T-helper 1 cell (primary cell): ENCODE data around the gene CACHD1.
"Not testable (repeated sequence)": the region's sequence is repeated elsewhere in the genome, so short reads cannot be mapped to it uniquely, and the experiment has no call there.

Source experiments
- DNase-seq, 5 donors: peaks; one replicate each; pipeline ENCODE4 v3.0.0-alpha.2; 2012 to 2020

CACHD1 gene

DNA sequence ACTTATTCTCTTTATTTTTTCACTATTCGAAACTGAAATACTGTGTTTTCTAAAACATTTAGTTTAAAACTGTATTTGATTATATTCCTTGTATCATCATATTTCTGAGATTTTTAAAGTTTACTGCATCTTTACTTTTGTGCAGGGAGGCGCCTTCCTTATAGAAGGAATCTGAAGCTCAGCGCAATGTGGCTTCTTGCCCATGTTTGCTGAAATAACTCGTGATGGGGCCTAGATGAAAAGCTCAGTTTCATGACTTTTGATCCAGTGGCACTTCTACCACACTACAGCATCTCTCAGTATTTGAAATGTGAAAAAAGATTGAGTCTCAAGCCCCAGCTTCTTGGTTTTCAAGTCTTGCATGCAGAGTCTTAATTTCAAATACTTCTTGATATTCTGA is 28.4 kb downstream of the CACHD1 start:
- DNase-seq: no peak

DNA sequence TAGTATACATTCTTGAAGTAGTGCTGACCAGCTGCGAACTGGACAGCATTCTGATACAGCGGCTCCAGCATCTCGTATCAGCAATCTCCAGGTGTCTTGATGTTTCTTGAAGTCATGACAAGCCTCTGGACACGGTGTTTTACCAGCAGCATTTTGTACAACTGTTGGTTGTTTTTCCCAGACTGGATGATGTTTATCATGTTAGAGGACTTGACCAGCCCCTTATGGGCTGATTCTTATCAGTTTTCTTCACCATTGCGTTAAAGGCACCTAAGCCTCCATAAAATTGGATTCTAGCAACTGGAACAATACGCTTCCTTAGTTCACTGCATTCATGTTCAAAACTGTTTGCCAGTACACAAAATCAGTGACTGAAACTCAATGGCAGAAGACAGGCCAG is 29.1 kb downstream of the CACHD1 start:
- DNase-seq: no peak

DNA sequence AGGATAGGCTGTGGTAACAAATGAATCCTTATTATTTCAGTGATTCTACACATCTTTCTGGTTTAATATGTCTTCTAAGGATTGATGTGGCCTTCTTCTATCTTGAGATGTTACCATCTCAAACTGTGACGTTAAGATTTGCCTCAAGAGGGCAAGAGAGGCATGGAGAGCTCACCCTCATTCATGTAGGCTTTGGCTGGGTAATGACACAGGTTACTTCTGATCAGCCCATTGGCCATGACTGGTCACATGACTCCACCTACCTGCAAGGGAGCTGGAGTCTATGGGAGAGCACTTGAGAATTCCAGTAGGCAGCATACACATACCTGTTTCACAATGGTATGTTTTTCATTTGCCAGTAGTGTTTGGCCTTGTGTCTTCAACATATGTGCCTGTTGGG is 30.0 kb downstream of the CACHD1 start:
- DNase-seq: no peak

DNA sequence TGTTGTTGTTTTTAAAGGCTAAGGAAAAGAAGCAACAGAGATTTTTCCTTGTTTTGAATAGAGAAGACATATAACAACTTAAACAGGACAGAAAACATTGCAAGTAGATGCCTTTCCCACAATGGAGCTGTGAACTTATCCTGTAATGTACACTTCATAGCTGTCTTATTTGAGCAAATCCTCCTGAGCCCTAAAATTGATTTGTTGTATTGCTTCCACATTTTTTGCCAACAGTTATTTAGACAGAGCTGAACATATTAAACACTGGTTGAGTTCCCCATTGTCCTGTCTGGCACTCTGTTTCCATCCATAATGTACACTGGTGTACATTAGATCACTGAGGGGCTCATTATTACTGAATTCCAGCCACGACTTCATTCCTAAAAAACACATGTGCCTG is 32.2 kb downstream of the CACHD1 start:
- no peak for DNase-seq

DNA sequence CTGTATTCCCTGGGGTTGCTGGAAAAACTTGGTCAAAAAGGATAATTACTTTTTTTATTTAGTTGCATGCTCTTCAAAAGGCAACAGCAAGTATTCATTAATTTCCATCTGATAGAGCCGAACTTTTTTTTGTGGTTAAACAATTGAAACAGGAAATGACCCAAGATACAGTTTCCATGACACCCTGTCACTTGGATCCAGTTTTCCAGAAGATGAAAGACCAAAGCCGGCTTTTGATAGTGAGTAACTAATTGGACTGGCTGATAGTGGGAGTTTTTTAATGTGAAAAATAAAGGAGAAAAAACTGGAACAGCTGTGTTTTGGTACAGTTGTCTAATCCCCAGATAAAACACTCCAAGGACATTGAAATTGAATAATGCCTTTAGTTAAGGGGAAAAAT is 33.0 kb downstream of the CACHD1 start:
- DNase-seq: no peak

DNA sequence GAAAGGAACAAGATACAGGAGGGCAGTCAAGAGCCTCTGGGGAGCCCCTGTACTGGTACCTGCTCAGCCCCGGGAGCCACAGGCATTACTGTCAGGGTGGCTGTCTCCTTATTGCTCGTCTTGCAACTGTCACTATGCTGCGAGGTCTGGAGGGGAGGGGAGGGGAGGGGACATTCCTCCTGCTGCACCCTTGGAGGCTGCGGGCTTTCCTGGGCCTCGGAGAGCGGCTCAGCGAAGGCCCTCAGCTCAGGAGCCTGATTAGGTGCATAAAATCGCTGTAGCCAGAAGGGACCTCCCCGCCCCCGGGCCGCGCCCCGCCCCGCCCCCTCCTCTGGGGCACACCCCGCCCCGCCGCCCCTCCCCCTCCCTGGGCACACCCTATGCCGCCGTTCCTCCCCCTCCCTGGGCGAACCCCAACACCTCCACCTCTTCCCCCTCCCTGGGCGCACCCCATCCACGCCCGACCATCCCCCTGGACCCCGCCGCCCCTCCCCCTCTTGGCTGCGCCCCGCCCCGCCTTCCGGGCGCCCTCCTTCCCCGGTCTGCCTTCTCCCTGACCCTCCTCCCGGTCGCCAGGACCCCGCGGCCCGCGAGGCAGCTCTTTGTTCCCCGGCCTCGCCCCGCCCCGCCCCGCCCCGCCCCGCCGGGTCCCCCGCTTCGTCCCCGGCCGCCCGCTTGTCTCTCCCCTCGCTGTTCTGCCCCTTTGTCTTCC is 35.5 kb downstream of the CACHD1 start:
- DNase-seq: peak; percentile 4 to 23 (median 12)

DNA sequence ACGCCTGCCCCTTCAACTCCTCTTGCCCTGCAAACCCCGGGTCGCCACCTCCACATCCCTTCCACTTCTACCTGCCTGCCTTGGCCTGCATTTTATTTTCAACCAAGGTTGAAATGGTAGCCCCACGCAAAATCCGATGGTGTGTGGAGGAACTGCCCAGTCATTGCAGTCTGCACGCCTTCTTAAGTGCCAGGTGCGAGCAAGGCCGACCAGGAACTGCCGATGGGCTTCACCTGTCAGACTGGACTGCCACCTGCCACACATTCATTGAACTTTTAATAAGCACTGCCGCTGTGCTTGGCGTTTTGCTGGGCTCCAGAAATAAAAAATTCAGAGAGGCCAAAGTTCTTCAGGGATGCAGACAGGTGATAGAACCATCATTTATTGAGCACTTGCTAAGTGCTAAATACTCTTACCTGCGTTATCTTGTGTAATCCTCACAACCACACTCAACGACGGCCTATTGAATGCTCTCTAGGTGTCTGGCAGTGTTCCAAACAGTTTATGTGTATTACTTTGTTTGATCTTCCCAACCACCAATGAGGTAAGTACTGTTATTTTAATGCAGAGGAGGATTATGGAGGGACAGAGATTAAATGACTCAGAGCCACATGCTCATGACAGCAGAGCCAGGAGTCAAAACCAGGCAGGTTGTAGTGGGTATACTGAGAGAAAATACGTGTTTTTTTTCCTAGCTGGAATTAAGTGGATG is 36.2 kb downstream of the CACHD1 start:
- peak in 2 of 5 donors; percentile 1 to 5 for DNase-seq

DNA sequence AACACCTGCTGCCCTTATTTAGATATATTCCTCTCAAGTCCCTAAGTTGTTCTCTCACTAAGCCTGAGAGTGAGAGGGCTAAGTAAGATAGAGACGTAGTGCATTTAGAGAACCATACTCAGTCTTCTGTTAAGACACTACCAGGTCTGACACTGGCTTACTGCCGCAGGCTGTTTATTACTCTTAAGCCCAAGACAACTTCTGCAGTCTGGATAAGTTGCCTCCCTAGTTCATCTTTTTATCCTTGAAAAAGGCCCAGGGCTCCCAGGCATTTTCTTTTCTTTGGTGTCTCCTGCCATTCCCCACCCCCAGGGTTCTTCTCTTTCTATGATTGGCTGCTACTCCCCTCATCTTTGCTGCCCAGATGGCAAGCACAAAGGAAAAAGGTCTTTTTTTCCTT is 38.7 kb downstream of the CACHD1 start:
- DNase-seq: no peak

DNA sequence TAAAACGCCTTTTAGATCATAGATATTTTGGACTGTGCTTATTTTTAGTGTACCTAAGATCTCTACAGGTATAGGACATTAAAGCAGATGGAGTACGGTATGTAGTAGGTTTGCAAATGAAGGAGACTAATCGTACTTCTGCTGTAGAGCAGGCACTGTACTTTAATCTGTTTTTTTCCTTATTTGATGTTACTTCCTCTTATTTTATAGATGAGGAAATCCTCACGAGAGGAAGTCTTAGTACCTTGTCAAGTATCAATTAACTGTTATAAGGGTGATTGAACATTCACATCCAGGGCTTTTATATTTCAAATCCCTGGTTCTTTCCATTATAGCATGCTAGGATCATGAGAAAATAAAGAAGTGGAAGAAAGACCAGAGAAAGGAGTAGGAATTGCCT is 41.1 kb downstream of the CACHD1 start:
- DNase-seq: no peak

DNA sequence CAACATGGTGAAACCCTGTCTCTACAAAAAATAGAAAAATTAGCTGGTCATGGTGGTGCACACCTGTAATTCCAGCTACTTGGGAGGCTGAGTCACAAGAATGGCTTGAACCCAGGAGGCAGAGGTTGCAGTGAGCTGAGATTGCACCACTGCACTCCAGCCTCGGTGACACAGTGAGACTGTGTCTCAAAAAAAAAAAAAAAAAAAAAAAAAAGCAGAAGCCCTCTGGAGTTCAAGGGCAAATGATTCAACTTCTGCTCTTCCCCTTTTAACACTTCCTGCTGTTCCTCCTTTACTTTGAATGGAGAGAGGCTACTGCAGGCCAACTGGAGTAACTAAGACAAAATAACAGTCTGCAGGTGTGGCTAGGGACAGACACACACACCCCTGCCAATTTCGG is 42.3 kb downstream of the CACHD1 start:
- not testable (repeated sequence) for DNase-seq

DNA sequence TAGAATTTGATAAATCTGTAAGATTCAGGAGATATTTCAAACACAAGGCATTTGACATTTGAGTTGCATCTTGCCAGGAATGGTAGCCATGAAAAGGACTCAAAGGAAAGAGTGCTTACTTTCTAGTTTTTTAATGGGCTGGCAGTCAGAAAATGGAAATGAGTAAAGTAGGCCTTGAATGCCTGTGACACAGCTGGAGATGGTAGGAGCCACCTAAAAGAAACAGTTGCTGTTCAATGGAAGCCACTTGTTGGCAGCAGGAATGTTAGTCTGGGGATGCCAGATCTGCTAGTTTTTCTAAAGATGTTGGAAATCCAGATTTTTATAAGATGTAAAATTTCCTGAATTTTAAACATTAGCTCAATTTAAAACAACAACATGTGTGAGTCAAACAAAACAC is 43.6 kb downstream of the CACHD1 start:
- no peak for DNase-seq

DNA sequence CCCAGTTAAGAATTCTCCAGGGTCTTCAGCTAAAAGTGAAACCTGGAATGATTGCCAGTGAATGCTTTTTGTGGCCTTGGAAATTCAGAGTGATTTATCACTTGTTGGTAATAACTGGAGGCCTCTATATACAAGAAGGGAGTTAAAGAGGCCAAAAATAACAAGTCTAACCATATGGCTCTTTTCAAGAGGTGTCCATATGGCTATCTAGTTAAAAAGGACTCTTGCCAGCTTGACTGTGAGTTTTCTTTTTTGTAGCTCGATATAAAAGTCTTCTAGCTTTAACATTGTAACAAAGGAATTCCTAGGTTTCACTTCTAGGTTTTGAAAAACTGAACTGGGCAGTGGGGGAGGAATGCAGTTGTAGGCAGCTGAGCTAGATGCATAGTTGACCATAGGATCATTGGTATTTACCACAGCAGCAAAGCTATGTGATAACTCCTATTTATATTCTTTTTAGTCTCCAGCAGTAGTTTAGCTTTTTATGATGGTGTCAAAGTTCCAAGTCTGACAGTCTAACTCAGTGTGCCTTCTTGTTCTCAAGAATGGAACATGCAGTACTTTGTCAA is 44.4 kb downstream of the CACHD1 start:
- no peak for DNase-seq

DNA sequence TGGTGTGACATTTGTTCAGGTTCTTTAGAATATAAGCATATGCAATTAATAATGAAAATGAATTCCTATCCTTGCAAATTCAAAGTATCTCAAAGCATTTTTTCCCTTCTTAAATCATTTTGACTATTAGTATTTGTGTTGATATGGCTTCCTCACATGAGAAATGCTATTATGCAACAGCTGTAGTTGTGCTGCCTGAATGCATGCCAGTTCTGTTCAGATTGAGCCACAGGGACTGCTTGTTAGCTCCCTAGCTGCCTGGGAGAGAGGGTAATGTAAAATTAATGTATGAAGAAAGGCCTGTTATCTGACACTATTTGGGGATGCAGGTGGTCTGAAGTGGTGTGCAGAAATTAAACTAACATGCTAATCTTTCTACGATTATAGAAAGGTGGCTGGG is 45.5 kb downstream of the CACHD1 start:
- no peak for DNase-seq

DNA sequence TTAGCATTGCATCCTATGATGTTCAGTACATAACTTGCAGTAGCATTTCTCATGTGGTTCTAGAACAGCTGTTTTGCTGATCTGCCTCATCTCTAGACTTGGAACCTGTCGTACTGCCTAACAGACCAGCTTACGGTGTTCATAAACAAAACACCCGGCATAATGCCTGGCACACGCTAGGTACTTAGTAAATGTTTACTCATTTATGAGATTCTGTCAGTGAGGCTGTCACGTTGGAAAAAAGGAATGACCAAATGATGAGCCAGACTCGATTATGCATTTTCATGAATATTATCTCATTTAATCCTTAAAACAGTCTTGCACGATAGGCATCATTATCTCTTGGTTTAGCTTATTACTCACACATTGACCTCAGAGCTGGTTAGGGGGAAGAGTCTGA is 46.4 kb downstream of the CACHD1 start:
- DNase-seq: no peak

DNA sequence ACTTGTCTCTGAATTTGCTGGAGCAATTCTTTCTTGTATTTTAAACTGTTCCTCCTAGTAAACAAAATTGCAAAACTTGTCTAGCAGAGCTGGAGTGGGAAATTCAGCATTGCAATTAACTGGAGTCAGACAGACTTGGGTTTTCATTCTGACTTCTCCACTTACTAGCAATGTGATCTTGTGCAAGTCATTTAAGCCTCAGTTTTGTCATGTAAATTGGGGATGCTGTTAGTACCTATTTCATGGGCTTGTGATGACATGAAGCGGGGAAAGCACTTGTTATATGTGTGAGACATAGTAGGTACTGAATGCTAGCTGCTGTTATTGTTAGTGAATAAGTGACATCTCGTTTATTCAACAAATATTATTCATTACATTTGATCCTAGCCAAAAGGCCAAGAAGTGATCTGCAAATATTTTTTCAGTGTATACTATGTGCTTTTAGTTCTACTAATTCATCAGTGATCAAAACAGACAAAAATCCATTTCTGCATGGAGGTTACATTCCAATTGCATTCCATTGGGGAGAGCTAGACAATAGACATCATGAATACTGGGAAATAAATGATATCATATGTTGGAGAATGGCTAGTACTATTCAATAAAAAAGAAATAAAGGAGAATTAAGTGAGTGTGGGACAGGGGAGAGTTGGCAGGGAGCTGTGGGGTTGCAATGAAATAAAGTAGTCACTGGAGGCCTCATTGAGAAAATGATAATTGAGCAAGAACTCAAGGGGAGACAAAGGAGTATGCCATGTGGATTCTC is 47.1 kb downstream of the CACHD1 start:
- DNase-seq: no peak

DNA sequence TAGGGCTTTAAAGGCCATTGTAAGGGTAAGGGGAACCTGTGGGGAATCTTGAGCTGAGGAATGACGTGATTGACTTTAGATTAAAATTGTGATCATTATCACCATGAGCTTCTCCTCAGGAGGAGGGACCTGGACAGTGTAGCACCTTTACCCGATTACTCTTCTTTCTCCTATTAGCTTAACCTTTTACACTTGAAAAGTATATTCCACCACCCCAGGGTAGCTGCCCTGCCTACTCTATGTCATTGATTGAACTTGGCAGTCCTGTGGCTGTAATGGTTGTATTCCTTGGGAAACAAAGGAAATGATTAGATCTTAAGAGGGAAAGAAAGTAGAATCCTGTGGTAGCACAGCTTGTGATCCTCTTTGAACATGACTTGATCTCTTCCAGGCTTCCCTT is 47.7 kb downstream of the CACHD1 start:
- DNase-seq: no peak

DNA sequence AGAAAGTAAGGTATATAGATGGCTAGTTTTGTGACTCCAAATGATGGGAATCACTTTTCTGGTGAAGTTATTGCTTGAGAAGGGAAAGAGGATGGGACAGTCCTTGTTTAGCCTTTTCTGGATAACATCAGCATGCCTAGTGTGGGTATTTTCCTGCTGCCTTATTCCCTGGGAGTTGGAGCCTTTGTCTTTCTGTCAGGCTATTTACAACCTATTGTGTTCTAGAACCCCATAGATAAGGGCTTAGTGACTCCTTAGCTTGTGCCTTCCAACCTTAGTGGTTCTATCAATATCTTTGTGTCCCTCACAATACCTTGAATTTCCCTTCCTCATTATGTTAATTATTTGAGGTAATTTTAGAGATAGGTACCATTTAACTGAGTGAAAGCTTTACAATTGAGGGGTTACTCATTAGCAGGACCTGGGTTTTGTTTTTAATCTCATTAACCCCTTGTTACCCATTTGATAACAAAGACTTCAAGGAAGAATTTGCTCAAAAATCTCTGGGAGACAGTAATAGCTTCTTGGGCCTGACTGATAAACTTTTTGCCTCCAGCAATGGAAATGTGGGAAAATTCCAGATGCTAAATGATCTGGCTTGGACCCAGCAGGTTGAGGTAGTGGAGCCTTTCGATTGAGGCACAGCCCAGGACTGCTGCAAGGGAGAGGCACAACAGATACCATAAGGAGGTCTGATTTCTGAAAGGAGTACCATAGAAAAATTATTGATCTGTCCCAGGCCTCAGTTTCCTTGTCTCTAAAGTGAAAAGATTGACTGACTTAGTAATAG is 49.0 kb downstream of the CACHD1 start:
- no peak for DNase-seq

DNA sequence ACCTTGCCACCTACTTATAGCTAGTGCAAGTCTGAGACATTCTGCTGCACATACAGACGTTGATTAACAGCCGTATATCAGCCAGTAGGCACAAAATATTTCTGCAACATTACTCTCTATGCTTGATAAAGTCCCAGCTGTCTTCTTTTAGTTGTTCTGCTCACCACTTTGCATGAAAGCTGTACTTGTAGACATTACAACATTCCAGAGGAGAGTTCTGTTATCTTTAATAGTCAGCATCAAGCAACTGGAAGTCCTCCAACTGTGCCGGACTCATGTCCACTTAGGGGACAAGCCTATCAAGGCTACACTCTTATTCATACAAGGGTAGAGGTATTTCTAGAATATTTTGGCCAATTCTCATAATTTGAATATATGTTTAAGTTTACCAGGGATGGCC is 50.0 kb downstream of the CACHD1 start:
- no peak for DNase-seq

DNA sequence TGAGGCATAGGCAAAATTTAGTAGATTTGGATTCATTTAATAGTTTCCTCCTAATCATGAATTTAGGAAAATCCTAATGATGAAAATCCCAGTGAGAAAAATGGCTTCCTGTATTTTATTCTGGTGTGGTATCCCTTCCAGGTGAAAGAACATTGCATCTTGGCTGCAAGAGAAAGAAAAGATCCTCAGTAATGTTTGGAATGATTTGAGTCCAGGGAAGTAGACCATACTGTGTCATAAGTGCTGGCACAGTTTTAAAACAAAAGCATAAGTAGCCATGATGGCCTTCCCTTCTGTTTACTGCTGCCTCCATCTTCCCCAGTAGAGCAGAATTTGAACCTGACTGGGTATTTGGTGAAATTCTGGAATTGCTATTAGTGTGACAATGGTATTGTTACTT is 52.8 kb downstream of the CACHD1 start:
- DNase-seq: no peak

DNA sequence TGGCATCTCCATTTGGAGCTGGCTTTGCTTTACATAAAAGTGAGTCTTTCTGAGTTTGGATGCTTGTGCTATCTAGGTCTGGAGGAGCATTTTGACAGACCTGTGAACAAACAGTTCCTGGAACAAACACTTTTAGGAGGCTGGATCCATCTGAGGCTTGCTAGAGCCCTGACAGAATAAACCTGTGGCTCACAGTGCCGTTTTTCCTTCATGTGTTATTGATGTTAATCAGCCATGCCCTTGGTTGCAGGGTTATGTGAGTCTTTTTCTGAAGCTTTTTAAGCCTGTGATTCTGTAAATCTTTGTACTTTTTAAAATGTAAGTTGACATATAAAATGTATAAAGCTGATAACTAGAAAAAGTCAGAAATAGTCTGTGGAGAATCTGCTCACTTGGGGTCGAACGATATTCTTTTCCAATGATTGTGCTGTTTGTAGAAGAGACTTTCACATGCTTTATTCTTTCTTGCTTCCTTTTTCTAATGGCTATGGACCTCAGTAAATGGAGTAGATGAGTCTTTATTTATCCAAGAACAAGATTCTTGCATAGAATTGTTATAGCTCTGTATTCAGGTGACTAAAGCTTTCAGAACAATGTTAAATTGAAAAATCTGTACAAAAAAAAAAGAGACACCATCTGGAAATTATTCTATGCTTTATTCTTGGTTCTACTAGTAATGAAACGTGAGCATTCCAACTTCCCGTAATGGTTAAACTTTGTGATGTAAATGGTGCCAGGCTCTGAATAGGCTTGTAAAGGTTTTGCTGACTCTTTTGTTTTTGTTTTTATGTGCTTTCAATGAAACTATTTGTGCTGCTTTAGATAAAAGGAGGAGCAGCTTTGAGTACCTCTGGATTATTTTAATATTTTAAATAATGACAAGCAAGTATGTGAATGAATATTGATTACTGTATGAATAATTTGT is 53.7 kb downstream of the CACHD1 start:
- no peak for DNase-seq

DNA sequence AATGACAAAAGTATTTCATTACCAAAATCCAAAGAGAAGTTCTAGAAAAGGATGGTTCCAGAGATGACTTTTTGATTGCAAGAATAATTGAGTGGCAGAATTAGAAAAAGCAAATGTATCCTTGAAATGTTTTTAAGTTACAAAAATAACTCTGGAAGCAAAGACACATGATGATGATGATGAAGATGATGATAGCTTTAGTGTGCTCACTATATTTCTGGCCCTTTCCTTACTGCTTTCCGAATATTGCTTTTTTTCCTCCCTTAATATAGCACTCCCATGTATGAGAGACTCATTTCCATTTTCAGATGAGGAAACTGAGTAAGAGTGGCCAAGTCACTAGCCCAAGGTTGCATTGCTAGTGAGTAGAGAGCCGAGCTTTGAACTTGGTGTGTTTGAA is 54.7 kb downstream of the CACHD1 start:
- no peak for DNase-seq
